Activated T-cell treated with anti-CD3 and anti-CD28 coated beads for 4 hours (primary cell): ENCODE data around the gene GAS2L1.

Experiments
- DNase-seq: peaks from one replicate; pipeline ENCODE4 v3.0.0-alpha.2; 2020

The GAS2L1 gene

DNA sequence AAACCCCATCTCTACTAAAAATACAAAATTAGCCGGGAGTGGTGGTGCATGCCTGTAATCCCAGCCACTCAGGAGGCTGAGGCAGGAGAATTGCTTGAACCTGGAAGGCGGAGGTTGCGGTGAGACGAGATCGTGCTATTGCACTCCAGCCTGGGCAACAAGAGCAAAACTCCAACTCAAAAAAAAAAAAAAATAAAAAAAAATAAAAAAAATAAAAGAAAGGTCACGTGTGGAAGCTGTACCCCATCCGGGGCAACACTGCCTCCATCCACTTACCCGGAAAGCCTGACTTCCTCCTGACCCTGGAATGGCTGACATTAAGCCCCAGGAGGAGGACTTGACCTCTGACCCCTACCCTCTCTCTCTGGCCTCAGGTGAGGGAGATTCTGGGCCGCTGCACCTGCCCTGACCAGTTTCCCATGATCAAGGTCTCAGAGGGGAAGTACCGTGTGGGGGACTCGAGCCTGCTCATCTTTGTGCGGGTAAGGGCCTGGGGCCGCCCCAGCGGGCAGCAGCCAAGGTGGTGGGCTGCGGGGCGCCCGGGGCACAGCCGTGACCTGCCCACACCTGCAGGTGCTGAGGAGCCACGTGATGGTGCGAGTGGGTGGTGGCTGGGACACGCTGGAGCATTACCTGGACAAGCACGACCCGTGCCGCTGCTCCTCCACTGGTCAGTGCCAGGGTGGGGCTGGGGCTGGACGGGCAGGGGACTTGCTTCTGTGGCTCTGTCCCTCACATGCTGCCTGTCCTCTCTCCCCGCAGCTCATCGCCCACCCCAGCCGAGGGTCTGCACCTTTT, 3.8 kb downstream of the GAS2L1 start:
- DNase-seq, result no peak

DNA sequence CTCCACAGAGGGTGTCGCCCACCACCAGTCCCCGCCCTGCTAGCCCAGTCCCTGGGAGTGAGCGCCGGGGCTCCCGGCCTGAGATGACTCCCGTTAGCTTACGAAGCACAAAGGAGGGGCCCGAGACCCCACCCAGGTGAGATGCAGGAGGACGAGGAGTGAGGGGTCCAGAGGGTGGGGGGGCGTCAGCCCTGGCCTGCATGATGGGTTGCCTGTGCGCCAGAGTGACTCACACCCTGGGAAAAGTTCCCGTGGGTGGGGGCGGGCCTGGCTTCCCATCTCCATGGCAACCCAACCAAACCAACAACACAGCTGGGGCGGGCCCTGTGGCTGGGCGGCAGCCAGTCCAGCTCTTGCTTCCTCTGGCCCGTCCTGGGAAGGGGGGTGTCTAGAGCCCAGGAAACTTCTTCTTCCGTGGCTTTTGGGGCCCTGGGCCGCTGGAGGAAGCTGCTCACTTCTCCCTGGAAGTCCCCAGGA, 4.5 kb downstream of the GAS2L1 start:
- peak; percentile 55 for DNase-seq

DNA sequence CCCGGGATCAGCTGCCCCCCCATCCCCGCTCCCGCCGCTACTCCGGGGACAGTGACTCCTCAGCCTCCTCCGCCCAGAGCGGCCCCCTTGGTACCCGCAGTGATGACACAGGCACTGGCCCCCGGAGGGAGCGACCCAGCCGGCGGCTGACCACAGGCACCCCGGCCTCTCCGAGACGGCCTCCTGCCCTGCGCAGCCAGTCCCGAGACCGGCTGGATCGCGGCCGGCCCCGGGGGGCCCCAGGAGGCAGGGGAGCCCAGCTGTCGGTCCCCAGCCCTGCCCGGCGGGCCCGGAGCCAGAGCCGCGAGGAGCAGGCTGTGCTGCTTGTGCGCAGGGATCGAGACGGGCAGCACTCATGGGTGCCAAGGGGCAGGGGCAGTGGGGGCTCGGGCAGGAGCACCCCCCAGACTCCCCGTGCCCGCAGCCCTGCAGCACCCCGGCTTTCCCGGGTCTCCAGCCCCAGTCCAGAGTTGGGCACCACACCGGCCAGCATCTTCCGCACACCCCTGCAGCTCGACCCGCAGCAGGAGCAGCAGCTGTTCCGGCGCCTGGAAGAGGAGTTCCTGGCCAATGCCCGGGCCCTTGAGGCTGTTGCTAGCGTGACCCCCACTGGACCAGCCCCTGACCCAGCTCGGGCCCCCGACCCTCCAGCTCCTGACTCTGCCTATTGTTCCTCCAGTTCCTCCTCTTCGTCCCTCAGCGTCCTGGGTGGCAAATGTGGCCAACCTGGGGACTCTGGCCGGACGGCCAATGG, 5.2 kb downstream of the GAS2L1 start:
- DNase-seq, result no peak

DNA sequence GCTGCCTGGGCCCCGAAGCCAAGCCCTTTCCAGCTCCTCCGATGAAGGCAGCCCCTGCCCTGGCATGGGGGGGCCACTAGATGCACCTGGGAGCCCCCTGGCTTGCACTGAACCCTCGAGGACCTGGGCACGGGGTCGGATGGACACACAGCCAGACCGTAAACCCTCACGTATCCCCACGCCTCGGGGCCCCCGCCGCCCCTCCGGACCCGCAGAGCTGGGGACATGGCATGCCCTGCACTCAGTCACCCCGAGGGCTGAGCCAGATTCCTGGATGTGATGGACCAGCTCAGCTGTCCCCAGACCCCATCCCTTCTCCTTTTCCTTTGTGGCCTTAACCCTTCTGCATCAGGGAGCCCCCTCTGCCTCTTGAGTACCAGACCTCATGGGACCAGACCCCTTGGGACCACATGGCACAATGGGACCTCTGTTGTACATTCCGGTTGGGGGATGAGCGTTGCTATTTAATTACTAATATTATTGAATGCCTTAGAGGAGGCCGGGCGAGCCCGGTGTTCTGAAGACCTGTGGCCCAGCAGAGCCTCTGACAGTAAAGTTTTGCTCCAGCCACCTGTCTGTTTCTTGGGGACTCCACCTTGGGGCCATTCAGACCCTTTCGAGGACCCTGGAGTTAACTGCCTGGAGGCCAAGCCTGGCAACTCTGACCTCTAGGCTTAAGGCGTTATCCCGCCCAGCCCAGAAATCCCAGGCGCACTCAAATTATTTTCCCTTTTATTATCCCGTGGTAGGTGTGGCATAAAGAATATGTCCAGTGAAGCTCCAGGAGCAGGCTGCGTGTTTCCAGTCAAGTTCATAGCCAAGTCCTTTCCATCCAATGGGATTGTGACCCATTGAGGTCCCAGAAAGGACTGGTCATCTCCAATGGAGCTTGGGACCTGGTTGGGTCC, 6.0 kb downstream of the GAS2L1 start:
- no peak for DNase-seq

DNA sequence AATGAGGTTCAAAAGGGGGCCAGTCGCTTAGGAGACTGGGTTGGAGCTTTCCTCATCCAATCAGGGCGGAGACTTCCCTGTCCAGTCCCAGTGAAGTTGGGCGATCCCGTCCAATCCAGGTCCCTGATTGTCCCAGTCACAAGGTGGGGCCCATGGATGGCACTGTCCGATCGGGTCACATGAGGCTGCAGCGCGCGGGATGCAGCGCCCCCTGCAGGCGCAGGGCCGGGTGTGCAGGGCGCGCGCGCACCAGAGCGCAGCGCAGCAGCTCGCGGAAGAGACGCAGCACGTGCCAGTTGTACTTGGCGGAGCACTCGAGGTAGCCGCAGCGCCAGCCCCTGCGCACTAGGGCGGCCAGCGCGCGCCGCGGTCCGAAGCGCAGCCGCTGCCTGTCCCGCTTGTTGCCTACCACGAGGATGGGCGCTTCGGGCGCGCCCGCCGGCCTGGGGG, 6.7 kb downstream of the GAS2L1 start:
- DNase-seq, result no peak

DNA sequence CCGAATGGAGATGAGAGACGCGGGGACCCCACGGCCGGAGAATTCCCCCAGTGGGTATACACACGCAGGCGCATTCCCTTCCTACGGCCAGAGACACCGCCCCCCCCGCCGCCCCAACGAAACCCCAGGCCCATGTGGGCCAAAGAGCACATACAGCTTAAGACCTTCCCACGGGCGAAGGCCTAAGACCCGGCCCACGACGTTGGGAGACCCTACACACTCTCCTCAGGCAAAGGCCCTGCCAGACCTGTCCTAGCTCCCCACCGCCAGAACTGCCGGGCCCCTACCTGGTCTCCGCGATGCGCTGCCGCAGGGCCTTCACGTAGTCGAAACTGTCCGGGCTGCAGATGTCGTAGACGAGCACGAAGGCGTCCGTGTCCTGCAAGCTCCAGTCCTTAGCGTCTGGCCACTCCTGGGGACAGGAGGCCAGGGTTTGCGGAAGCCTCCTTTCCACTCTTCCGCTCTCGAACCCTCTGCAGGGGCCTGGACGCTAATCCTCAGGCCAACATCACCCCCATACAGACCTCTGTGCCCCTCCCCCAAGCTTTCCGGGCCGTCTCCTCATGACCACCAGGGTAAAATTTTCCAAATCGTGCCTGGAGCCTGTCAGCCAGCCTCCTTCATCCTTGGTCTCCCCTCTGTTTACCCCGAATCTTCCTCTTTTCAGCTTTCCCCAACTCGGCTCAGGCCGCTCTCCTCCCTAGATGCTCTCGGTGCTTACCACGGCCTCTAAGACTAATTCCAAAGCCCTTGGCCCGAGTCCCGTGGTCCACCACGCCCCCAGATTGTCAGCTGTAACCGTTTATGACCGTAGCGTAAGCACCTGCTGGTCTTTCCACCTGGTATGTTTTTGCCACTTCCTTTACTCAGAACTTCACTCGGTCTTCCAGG, 7.4 kb downstream of the GAS2L1 start:
- DNase-seq, result no peak

DNA sequence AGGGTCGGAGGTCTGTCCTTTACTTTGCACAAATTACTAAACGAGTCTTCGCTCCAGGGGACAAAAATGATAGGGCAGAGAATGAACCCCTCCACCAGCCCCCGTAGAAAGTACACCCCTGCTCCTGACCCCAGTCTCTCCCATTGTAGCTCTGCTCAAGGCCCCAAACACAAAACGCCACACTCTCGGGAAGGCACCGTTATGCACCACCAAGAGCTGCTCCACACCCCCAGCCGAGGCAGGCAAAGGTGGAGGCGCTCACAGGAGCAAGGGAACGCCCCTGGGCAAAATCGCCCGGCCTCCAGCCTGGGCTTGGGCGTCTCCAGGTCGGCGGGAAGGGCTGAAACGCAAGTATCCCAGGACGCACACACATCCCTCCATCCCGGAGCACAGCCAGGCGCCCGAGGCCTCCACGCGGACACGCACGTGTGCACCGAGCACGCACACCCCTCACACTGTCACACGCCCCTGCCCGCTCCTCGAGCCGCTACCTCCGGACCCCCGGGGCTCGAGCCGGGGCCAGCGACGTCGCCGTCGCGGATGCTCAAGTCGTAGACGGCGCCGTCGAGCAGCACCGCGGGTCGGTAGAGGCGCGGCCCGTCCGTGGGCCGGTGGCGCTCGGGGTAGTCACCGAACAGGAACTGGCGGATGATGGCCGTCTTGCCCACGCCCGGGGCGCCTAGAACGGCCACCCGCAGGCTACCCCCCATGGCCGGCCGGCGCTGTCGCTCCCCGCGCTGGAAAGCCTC, 8.3 kb downstream of the GAS2L1 start:
- DNase-seq, result no peak

DNA sequence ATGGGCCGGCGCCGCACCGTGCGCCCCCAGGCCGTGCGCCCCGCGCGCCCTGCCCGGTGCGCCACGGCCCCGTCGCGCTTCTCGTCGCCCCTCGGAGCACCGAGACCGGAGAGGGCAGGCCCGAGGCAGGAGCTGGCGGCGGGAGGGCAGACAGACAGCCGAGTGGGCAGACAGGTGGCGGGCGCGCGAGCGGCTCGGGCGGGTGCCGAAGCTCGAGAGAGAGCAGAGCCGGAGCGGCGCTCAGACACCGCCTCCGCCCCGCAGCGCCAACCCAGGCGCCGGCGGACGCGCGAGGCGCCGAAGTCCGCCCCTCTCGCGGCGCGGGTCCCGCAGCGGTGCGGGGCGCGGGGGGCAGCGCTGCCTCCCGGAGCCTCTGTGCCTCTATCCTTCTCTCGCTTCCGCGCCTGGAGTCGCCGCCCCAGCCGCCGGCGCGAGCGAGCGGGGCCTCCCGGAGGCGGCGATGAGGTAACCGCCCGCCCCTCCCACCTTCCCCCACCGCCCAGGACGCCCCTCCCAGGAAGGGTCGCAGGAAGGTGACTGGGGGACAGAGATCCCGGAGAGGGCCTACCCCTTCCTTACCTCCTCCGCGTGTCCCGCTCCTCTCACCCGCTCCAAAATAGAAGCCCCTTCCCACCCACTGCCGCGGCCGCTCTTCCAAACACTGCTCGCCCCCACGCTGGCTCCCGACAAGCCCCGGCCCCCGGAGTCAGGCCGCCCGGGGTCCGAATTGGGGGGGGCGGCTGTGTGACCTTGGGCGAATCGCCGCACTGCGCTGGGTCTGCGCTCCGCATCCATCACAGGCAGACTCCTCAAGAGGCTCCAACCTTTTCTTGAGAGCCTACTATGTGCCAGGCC, 9.1 kb downstream of the GAS2L1 start, which contains the start of gene RASL10A:
TSS of gene RASL10A (minus strand) at position 412 of the 855 bp plus-strand sequence. CDS start 451 bp downstream, outside the sequence.
- no peak for DNase-seq

DNA sequence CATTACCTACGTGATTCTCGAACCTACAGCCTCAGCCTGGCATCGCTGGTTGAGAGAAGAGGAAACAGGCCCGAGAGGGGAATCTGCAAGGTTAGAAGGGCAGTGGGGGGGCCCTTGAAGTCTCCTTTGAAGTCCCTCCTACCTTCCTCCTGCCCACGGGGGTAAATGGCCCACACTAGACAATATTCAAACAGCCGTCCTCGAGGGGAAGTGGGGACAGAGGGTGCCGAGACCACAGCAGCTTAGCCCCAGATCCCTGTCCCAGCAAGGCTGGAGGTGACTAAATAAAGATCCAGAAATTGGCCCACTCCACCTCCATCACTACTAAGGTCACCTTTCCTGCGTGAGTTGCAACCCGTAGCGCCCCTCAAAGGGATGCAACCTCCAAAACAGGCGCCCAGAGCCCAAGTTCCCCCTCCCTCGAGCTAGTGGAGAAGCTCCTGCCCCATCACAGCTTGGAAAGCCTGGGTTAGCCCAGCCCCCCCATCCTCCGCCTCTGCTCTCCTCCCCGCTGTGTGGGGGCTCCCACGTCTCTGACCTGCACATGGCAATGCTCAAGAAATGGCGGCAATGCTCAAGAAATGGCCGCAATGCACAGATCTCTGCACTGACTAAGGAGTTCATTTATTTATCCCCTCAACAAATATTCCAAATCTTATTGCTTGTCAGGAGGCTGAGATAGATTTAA, 9.8 kb downstream of the GAS2L1 start:
- DNase-seq, result no peak

DNA sequence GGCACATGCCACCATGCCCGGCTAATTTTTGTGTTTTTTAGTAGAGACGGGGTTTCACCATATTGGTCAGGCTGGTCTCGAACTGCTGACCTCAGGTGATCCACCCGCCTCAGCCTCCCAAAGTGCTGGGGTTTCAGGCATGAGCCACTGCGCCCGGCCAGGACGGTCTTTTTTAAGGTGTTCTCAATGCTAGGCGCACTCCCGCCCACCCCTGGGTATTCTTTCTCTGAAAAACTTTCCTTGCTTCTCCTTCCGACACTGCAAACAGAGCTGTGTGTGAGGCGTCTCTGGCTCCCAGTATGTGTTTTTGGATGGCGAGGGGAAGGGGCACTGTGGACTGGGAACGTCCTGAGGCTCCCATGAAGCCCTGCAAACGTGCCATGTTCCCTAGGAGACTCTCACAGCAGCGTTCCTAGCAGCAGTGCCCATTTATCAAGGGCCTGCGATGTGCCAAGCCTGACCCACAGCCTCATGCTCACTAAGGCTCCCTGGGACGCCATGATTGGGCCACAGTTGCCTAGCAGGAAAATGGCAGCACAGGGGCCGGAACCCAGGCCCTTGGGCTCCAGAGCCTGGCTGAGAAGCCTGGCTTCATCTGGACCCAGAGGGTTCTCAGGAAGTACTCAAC, 11.5 kb downstream of the GAS2L1 start:
- DNase-seq, result no peak

DNA sequence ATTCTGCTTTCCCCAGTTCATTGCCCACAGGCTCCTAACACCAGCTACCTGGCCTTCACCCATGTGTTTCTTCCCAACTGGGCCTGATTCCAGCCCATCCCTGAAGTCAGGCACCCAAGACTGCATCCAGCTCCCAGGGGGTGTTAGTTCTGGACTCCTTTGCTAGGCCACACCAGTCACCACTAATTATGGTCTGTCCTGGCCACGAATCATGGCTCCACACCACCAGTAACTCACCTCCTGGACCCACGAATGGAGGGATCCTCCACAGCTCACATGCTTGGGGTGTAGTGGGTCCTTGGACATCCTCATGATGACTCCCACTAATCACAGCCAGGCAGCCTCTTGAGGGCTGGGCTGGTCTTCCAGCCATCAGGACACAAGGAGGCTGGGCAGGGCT, 12.6 kb downstream of the GAS2L1 start:
- no peak for DNase-seq

DNA sequence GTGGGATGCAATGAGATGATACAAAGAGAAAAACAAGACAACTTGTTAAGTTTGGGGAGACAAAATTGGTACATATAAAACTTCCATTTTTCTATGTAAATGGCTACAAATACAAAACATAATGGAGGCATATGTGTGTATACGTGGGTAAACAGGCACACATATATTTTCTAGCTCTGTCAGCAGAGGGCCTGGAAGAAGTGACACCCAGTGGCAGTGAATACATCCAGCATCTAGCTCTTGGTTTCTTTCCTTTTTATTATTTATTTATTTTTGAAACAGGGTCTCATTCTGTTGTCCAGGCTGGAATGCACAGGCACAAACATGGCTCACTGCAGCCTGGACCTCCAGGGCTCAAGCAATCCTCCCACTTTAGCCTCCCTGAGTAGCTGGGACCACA, 14.1 kb downstream of the GAS2L1 start:
- no peak for DNase-seq

DNA sequence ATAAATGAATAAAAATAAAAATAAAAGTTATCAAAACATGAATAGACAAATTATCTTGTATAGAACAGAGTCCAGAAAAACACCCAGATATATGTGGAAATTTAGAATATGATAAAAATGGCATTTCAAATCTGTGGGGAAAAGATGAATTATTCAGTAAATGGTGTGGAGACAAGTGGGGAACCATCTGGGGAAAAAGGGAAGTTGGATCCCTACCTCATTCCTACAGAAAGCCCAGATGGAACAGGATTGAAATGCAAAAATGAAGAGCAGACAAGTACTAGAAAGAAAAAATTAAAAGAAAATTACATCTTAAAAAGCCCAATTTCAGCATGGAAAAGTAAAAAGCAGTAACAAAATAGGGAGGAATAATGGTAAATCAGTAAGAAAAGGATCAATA, 17.2 kb downstream of the GAS2L1 start:
- DNase-seq, result no peak

DNA sequence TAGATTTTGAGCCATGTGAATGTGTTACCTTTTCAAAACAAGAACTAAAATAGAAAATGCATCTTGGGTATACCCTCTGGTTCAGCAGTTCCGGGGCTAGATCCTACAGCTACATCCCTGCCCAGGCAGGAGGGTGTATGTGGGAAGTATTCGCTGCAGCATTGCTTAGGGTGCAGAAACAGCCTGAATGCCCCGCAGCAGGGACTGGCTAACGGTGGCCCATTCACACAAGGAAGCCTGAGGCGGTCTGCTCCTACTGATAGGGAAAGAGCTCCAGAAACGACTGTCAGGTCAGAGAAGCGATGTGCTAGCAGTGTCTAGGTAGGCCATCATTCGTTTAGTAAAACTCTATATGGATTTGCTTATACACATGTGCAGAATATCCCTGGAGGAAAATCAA, 18.9 kb downstream of the GAS2L1 start:
- DNase-seq, result no peak

DNA sequence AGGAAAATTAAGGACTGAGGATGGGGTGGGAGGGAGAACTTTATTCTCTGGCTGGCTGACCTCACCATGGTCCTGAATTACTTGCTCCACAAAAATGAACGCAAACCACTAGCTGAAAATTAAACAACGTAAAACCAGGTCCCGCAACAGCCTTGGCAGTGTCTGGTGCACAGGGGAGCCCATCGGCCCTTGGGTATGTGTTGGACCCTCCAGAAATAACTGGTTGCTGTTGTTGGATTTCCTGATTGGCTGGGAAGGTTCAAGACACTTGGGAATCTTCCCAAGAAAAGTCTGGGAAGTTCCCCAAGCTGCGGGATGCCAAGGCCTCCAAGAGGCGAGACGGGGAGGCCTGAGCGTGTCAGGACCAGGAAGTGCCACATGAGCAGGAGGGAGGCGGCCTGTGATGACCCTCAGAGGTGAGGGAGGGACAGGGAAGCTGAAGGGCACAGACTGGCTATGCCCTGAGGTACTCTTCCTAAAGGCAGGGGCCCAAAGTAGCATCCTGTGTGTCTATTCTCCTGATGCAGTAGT, 19.4 kb downstream of the GAS2L1 start:
- no peak for DNase-seq

DNA sequence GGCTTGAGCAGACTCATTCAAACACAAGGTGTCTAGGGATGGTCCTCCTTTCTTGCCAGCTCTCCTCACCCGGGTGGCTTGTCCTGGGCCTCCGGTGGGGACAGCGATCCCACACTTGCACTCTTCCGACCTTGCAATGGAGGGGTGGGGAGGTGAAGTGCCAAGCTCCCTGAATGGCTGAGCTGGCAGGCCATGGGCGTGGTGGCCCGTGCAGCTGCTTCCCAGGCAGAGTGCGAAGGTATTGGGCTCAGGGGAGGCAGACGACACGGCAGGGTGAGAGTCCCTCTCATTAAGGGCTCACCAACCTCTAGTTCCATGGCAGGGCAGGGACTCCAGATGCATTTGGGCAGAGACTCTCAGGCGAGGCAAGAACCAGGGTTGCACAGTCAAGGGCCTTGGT, 20.0 kb downstream of the GAS2L1 start:
- no peak for DNase-seq

DNA sequence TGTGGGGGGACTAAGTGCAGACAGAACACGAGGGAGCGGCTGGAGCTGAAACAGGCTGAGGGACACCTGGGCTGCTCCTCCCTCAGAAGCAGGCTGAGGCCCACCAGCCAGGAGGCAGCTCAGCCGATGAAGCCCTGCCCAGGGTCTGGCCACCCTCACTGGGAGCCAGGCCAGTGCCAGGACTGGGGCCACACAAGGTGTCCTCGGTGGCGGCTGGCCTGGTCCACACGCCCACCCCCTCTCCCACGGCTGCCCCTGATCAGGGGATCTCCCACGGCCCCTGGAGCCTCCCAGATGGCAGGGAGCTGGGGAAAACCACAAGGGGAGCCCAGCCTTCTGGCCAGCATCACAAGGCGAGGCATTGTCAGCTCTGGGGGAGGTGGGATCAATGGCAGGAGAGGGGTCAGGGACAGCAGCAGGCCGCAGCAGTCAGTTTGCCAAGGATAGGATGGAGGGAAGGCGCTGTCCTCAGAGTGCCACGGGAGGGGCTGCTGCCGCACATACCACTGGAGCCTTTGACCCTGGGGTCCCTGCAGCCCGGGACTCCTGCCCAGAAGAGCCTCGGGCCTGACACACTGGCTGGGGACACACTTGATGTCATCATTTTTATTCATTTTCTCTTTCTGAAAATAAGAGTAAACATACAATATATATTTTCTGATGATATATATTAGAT, 20.8 kb downstream of the GAS2L1 start:
- no peak for DNase-seq

DNA sequence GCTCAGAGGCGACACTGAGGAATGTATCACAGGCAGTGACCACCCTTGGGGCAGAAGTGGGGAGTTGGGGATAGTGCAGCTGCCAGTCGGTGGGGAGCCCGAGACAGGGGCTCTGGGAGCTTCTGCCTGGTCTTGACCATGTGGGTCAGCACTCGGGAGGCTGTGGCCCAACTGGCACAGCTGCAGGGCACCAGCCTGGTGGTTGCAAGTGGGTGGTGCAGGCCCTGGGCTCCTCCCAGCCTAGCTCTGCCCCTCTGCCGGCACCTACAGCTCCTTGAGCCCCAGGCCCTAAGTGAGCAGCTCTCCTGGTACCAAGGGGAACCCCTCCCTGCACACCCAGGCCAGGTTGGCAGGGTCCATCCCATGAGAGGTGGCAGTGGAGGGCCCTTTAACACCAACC, 21.6 kb downstream of the GAS2L1 start:
- DNase-seq, result no peak
